Measurements from ENCODE around the gene OR52K1. TPM values are rescaled to one million over a fixed set of nuclear protein-coding genes. Genes with fewer than 3 reads are reported as not detected.

OR52K1 gene
- total RNA-seq, 2 donors from 2014 or later, result not detected

GRCh38 chr11:4467811-4468606 is 14.4 kb upstream of the OR52K1 start:
- Mint-ChIP-seq H3K27me3 (ENCODE audit: insufficient read depth) (no peaks in the 10 kb centered on the region), H3K9me3 (peaks cover 12% of the 10 kb centered on the region), H3K27ac (no peak overlapping the region), H3K36me3 (ENCODE audit: low read depth) (no peaks in the 10 kb centered on the region), H3K4me3 (no peak overlapping the region), H3K4me1 (no peaks in the 10 kb centered on the region)
- Histone ChIP-seq H3K4me1 (ENCODE audit: control insufficient read depth, insufficient read depth, low read length) (no peaks in the 10 kb centered on the region), H3K4me3 (ENCODE audit: low read length) (no peak overlapping the region), H3K27ac (ENCODE audit: low read depth, low read length) (no peak overlapping the region), H3K27me3 (ENCODE audit: control insufficient read depth, insufficient read depth, low read length, poor library complexity, severe bottlenecking) (no peaks in the 10 kb centered on the region), H3K36me3 (ENCODE audit: control insufficient read depth, insufficient read depth, low read length) (no peaks in the 10 kb centered on the region), H3K9me3 (ENCODE audit: control insufficient read depth, low read length) (peaks cover 23% of the 10 kb centered on the region), H3K9ac (ENCODE audit: extremely low read depth, low read length, poor library complexity, severe bottlenecking) (no peak overlapping the region)
- WGBS, 2 experiments (ENCODE audit: insufficient coverage in 1 of 2, insufficient read length in 1 of 2), result 80 to 87% methylated on average over 1 to 2 of the region's 3 CpGs
- no peak for TF ChIP-seq CTCF (conservative IDR thresholded peaks at IDR 0.05)
- no peak for DNase-seq

GRCh38 chr11:4479644-4480043 is 2.8 kb upstream of the OR52K1 start:
- WGBS, 2 experiments (ENCODE audit: insufficient coverage in 1 of 2, insufficient read length in 1 of 2), result 77 to 100% methylated on average over 1 of the region's 1 CpG
- Mint-ChIP-seq H3K4me1 (no peaks in the 10 kb centered on the region), H3K27ac (no peak overlapping the region), H3K9me3 (no peaks in the 10 kb centered on the region), H3K27me3 (ENCODE audit: insufficient read depth) (no peaks in the 10 kb centered on the region), H3K36me3 (ENCODE audit: low read depth) (no peaks in the 10 kb centered on the region), H3K4me3 (no peak overlapping the region)
- no peaks in the 10 kb centered on the region for H3K9me3 ChIP-seq (ENCODE audit: control insufficient read depth, low read length)
- no peak overlapping the region for H3K4me3 ChIP-seq (ENCODE audit: low read length)
- TF ChIP-seq CTCF (conservative IDR thresholded peaks at IDR 0.05), result no peak
- H3K36me3 ChIP-seq (ENCODE audit: control insufficient read depth, insufficient read depth, low read length), result no peaks in the 10 kb centered on the region
- H3K27ac ChIP-seq (ENCODE audit: low read depth, low read length), result no peak overlapping the region
- H3K9ac ChIP-seq (ENCODE audit: extremely low read depth, low read length, poor library complexity, severe bottlenecking), result no peak overlapping the region
- H3K4me1 ChIP-seq (ENCODE audit: control insufficient read depth, insufficient read depth, low read length), result no peaks in the 10 kb centered on the region
- DNase-seq, result no peak
- no peaks in the 10 kb centered on the region for H3K27me3 ChIP-seq (ENCODE audit: control insufficient read depth, insufficient read depth, low read length, poor library complexity, severe bottlenecking)

GRCh38 chr11:4480577-4481239 is 1.7 kb upstream of the OR52K1 start:
- no peak for DNase-seq
- no peak overlapping the region for H3K4me3 ChIP-seq (ENCODE audit: low read length)
- no peaks in the 10 kb centered on the region for H3K36me3 ChIP-seq (ENCODE audit: control insufficient read depth, insufficient read depth, low read length)
- Mint-ChIP-seq H3K9me3 (no peaks in the 10 kb centered on the region), H3K4me3 (no peak overlapping the region), H3K36me3 (ENCODE audit: low read depth) (no peaks in the 10 kb centered on the region), H3K27ac (no peak overlapping the region), H3K4me1 (no peaks in the 10 kb centered on the region), H3K27me3 (ENCODE audit: insufficient read depth) (no peaks in the 10 kb centered on the region)
- H3K27ac ChIP-seq (ENCODE audit: low read depth, low read length), result no peak overlapping the region
- H3K27me3 ChIP-seq (ENCODE audit: control insufficient read depth, insufficient read depth, low read length, poor library complexity, severe bottlenecking), result no peaks in the 10 kb centered on the region
- no peak for TF ChIP-seq CTCF (conservative IDR thresholded peaks at IDR 0.05)
- no peak overlapping the region for H3K9ac ChIP-seq (ENCODE audit: extremely low read depth, low read length, poor library complexity, severe bottlenecking)
- H3K9me3 ChIP-seq (ENCODE audit: control insufficient read depth, low read length), result no peaks in the 10 kb centered on the region
- no peaks in the 10 kb centered on the region for H3K4me1 ChIP-seq (ENCODE audit: control insufficient read depth, insufficient read depth, low read length)
- WGBS, 2 experiments (ENCODE audit: insufficient coverage in 1 of 2, insufficient read length in 1 of 2), result 85% methylated on average over 4 of the region's 4 CpGs; no CpG with 5 or more reads in 1 of the 2 experiments
